GM21529 (cell line): ENCODE measurements around the gene OR2W1.

ENCODE experiments used
- ATAC-seq: cut with Tn5 transposase; IDR thresholded peaks from one replicate; pipeline ENCODE4 v1.9.1; 2021; ENCODE audit not compliant: unreplicated experiment

Gene OR2W1

GRCh38 chr6:29045075-29045474 is at the start of gene OR2W1:
Gene OR2W1, minus strand, starts transcription at chr6:29045175. Its CDS starts 0 bp downstream, at chr6:29045175.
- ATAC-seq: no peak

GRCh38 chr6:29092957-29093356 is 48.0 kb upstream of the OR2W1 start:
- no peak for ATAC-seq

GRCh38 chr6:29087213-29087612 is 42.2 kb upstream of the OR2W1 start, which contains the start of gene OR2B3:
Gene OR2B3, minus strand, starts transcription at chr6:29087313. Its CDS starts 65 bp downstream, at chr6:29087248.
- ATAC-seq: no peak

- no peak for ATAC-seq
Observed at GRCh38 chr6:29082457-29082856, 37.5 kb upstream of the OR2W1 start.

GRCh38 chr6:29081312-29081711 is 36.3 kb upstream of the OR2W1 start:
- ATAC-seq: no peak

GRCh38 chr6:29079203-29079602 is 34.2 kb upstream of the OR2W1 start:
- no peak for ATAC-seq

- peak; percentile 56 for ATAC-seq
Observed at GRCh38 chr6:29071831-29072723, 27.1 kb upstream of the OR2W1 start.

GRCh38 chr6:29051680-29052079 is 6.7 kb upstream of the OR2W1 start:
- ATAC-seq: no peak

- ATAC-seq: no peak
Observed at GRCh38 chr6:29035951-29036350, 9.0 kb downstream of the OR2W1 start.

GRCh38 chr6:29028821-29029220 is 16.2 kb downstream of the OR2W1 start:
- no peak for ATAC-seq

- no peak for ATAC-seq
Observed at GRCh38 chr6:29025927-29026585, 18.9 kb downstream of the OR2W1 start.

GRCh38 chr6:29021434-29021833 is 23.5 kb downstream of the OR2W1 start:
- no peak for ATAC-seq

- ATAC-seq: no peak
Observed at GRCh38 chr6:29019629-29020028, 25.3 kb downstream of the OR2W1 start.

GRCh38 chr6:29017428-29017802 is 27.6 kb downstream of the OR2W1 start:
- no peak for ATAC-seq

- ATAC-seq: peak; percentile 79
Observed at GRCh38 chr6:29016559-29017427, 28.2 kb downstream of the OR2W1 start.

GRCh38 chr6:29014729-29015608 is 30.0 kb downstream of the OR2W1 start:
- no peak for ATAC-seq

GRCh38 chr6:29011276-29011734 is 33.7 kb downstream of the OR2W1 start:
- ATAC-seq: no peak

GRCh38 chr6:29009358-29009757 is 35.6 kb downstream of the OR2W1 start:
- ATAC-seq: no peak

- no peak for ATAC-seq
Observed at GRCh38 chr6:29008089-29008488, 36.9 kb downstream of the OR2W1 start.
